NB4 (cell line): ENCODE data around the gene DRAXIN.

ENCODE experiments used
- CTCF ChIP-seq: IDR thresholded peaks from one replicate; pipeline ENCODE4 v1.5.1; 2012; ENCODE audit warnings: low read depth, low read length
- MAX ChIP-seq: IDR thresholded peaks from 2 replicates; pipeline ENCODE4 v1.6.1; 2011; ENCODE audit warnings: low read depth, low read length

GRCh38 chr1:11681071-11681771, 10.3 kb upstream of the DRAXIN start, which contains the start of gene MAD2L2:
- TF ChIP-seq CTCF: no peak
- TF ChIP-seq MAX: no peak
